VCaP (cell line): ENCODE results near the gene FARS2.

Experiments
- H3K27ac ChIP-seq: fragments of 450-650 bp; 2 replicates; pipeline ENCODE4 v1.5.1; 2017
- CTCF ChIP-seq: fragments of 450-650 bp; conservative IDR thresholded peaks from 2 replicates; pipeline ENCODE4 v1.5.1; 2017; ENCODE audit warnings: mild to moderate bottlenecking, moderate library complexity

The FARS2 gene

GRCh38 chr6:5250451-5250850, 10.9 kb upstream of the FARS2 start:
- no peak overlapping the region for H3K27ac ChIP-seq
- TF ChIP-seq CTCF, result no peak

GRCh38 chr6:5250911-5251310, 10.4 kb upstream of the FARS2 start:
- H3K27ac ChIP-seq, result no peak overlapping the region
- no peak for TF ChIP-seq CTCF

GRCh38 chr6:5256952-5257351, 4.4 kb upstream of the FARS2 start:
- TF ChIP-seq CTCF, result no peak
- H3K27ac ChIP-seq, result no peak overlapping the region

GRCh38 chr6:5257400-5257799, 3.9 kb upstream of the FARS2 start:
- no peak overlapping the region for H3K27ac ChIP-seq
- TF ChIP-seq CTCF, result no peak

GRCh38 chr6:5259428-5259827, 1.9 kb upstream of the FARS2 start:
- peak overlapping the region; percentile 89 for H3K27ac ChIP-seq
- no peak for TF ChIP-seq CTCF

GRCh38 chr6:5260111-5260620, 1.1 kb upstream of the FARS2 start:
- peak overlapping the region; percentile 89 for H3K27ac ChIP-seq

GRCh38 chr6:5261545-5262109, 314 bp downstream of the FARS2 start:
- TF ChIP-seq CTCF, result no peak
- H3K27ac ChIP-seq, result peak overlapping the region; percentile 89

More at GRCh38 chr6:5260111-5260620, 1.1 kb upstream of the FARS2 start:
- no peak for TF ChIP-seq CTCF
